ENCODE data around the gene PLXNA3. TPM values are rescaled to one million over a fixed set of nuclear protein-coding genes. Genes with fewer than 3 reads are reported as not detected.
"Not testable (repeated sequence)": the region's sequence is repeated elsewhere in the genome, so short reads cannot be mapped to it uniquely, and the experiment has no call there.

Gene PLXNA3
- total RNA-seq, 1 donor from 2014 or later = 23.6 TPM

GRCh38 chrX:154478728-154479622 is 20.9 kb downstream of the PLXNA3 start, which contains the start of gene LAGE3:
Gene LAGE3 (minus strand): TSS chrX:154479281. CDS start chrX:154478915, 366 bp downstream.
- peak; percentile 75 for DNase-seq

DNA sequence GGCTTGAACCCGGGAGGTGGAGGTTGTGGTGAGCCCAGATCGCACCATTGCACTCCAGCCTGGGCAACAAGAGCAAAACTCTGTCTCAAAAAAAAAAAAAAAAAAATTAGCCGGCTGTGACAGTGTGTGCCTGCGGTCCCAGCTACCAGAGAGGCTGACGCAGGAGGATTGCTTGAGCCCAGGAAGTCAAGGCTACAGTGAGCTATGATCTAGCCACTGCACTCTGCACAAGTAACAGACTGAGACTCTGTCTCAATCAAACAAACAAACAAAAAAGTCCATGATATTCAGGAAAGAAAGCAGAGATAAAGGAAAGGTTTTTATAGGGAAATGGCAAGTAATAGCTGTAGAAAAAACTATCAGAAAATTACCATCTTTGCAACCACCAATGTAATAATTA is 23.1 kb downstream of the PLXNA3 start:
- no peak for DNase-seq

DNA sequence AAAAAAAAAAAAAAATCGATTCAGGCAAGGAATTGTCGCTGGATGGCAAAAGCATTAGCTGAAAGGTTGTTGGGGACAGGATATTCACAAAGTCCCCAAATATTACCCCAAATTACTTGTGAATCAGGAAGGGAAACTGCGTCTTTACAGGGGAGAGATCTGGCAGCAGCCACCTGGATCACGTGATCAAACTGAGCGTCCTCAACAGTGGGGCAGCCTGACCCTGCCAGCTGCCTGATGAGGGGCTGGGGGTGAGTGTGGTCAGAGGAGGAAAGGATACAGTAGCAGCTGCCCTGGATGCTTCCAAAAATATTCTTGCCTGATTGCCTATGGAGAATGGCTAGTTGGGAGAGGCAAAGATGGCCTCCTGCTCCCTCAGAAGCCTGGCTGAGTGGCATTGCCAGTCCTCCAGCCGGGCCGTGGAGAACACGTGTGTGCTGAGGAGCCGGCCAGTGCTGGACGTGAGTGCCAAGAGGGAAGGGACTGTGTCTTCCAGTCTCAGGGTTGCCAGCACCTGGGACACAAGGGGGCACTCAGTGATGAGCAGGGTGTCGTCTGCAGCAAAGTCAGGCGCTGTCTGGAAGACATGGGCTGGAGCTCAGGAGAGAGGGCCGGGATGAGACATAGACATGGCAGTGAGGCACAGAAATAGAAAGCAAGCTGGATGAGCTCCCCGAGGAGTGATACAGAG is 24.0 kb downstream of the PLXNA3 start:
- DNase-seq = no peak

DNA sequence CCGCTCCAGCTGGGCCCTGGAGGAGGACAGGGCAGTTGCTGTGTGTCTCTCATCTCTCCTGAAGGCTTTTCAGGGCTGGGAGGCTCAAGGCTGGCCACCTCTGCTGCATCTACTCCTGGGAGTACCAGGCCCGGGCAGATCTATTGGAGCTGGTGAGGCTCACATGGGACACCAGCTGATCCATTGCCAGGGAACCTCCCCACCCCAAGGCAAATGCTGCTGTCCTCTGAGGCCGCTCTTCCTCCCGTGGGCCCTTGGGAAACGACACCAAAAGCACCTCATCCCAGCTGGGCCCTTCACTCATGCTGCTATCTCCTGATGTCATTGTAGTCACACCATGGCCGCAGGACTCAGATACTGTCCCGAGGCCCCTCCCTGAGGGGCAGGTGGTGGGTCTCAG is 24.7 kb downstream of the PLXNA3 start:
- no peak for DNase-seq

DNA sequence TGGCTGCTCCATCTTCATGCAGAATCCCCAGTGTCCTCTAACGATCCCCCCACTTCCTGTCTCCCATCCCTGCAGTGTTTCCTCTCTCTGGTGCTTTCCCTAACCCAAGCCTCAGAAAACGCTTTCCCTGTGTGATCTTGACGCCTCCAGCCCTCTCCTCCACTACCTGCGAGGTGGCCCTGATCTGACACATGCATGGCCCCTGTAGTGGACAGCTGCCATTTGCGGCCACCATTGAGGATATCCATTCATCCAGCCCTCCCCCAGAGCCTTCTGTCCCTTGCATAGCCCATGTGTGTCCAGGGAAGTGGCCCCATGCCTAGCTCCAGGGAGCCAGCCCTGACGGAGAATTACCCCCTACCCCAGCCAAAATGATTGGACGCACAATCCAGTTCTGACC is 25.2 kb downstream of the PLXNA3 start:
- no peak for DNase-seq

DNA sequence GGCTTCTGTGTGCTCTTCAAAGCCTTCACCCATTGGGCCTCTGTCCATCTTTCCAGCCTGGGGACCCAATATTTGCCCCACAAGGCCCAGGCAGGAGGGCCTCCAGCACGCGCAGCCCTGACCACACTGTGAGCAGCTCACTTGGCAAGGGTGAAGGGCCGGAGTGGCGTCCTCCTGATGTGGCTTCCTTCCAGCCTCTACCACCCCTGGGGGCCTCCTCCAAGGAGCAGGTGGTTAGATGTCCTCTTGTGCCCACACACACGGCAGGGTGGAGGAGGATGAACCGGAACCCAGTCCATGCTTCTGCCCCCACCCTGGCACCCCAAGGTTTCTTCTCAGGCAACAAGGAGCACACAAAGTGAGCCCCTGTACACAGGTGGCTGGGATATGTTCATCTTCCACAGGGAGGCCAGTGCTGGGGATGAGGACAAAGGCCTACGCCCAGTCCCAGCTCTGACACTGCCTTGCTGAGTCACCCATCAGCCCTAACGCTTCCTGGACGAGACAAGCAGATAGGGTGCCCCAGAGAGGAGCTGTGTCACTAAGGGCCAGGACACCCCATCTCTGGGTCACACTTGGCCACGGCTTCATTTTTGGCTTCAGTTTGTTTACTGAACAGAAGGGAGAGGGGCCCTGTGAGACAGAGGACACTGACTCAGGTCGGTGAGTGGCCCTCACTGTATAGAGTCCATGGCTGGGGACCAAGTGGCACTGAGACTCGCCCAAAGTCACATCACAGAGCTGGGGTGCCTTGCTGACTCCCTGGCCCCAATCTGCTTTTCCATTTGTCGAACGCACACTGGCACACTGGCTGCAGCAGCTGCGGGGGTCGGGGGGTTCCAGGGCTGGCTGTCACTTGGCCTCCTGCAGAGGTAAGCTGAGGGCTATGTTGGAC is 26.4 kb downstream of the PLXNA3 start:
- no peak for DNase-seq

- no peak for DNase-seq
Observed at GRCh38 chrX:154485150-154486051, 27.3 kb downstream of the PLXNA3 start.

DNA sequence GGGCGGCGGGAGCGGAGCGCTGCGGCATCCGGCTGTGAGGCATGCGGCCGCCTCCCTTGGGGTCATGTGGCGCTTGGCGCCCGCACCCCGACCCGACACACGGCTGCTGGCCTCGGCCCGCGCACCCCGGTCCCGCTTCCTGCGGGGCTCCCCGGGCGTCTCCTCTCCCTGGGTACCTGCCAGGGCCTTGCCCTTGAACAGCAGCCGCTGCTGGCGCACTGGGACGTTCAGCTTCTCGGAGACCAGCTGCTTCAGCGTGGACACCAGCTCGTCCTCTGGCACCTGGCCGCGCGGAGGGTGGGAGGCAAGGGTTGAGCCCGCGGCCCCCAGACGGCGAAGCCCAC is 27.9 kb downstream of the PLXNA3 start:
- no peak for DNase-seq

- DNase-seq = peak; percentile 4
Observed at GRCh38 chrX:154486396-154487207, 28.5 kb downstream of the PLXNA3 start, which contains the start of gene UBL4A. Gene UBL4A (minus strand): TSS chrX:154486615. CDS start chrX:154486584, 31 bp downstream.

GRCh38 chrX:154487518-154488290 is 29.6 kb downstream of the PLXNA3 start:
- DNase-seq = no peak

GRCh38 chrX:154488336-154489075 is 30.4 kb downstream of the PLXNA3 start:
- DNase-seq = no peak

GRCh38 chrX:154489182-154489581 is 31.1 kb downstream of the PLXNA3 start:
- DNase-seq = no peak

GRCh38 chrX:154490021-154490413 is 31.9 kb downstream of the PLXNA3 start:
- no peak for DNase-seq

DNA sequence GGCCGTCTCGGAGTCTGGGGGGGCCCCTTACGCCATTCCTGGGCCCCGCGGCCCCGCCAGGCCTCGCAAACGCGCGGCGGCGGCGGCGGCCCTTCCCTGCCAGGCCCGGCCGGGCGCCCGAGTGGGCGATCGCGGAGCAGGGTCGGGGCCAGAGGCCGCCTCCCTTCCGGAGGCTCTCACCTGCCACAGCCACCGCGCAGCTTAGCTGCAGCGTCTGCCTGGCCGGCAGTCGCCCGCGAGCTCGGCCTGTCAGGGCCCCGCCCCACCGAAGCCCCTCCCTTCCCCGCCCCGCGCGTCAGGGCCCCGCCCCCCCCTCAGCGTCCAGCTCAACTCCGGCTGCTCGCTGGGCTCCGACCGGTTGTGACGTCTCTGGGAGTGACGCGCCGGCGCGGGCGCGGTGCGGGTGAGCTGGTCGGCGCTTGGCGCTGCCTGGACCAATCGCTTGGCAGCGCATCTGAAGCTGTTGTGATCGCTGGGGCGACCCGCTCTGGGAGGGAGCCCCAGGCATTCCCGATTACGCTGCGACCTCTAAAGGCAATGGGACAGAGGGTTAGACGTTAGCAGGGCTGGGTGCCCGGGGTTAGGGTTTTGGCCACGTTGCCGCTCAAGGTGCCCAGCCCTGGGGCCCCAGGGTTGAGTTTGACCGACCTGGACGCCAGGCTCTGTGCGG is 32.5 kb downstream of the PLXNA3 start, which contains the start of gene SLC10A3:
Gene SLC10A3, minus strand, starts transcription at position 216 of the 670 bp plus-strand sequence. CDS start 1,689 bp downstream, outside the sequence.
- DNase-seq = peak; percentile 82

DNA sequence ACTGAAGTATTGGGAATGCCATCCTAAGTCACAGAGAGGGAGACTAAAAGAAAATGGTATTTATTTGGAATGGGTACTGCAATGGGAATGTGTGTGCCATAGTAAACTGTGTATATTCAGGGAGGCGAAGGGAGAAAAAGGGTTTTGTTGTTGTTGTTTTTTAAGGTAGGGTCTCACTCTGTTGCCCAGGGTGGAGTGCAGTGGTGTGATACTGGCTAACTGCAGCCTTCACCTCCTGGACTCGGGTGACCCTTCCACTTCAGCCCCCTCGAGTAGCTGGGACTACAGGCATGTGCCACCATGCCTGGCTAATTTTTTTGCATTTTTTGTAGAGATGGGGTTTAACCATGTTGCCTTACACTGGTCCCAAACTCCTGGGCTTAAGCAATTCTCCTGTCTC is 36.6 kb downstream of the PLXNA3 start:
- DNase-seq = no peak

- DNase-seq = no peak
Observed at GRCh38 chrX:154495472-154495922, 37.4 kb downstream of the PLXNA3 start.

- DNase-seq = not testable (repeated sequence)
Observed at GRCh38 chrX:154496591-154497137, 38.6 kb downstream of the PLXNA3 start.

DNA sequence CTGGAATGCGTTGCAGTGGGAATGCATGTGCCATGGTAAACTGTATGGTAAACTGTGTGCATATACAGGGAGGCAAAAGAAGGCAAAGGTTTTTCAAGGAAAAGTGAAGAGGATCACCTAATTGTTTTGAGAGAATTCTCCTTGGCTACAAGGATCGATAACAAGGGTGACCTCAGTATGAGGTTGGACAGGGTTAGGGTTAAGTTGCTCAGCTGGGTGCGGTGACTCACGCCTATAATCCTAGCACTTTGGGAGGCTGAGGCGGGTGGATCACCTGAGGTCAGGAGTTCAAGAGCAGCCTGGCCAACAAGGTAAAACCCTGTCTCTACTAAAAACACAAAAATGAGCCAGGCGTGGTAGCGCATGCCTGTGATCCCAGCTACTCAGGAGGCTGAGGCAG is 43.3 kb downstream of the PLXNA3 start:
- DNase-seq = not testable (repeated sequence)

All from skin of body (tissue), 2 donors.